ENCODE data around the gene OTUD3.

DNA sequence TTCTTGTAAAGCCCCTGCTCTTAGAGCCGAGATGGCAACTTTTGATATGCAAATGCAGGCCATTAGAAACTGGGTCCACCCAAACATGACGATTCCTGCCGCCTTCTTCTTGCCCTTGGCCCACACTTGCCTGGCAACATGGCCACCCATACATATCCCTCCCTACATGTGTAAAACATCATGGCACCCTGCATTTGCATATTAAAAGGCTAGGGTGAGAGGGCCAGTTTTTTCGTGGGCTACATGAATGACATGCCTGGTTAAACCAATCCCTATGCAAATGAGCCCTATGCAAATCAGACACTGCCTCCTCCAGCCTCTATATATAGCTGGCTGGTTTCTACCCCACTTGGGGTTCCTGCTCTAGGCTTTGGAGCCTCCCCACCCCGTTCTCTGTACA lies 78.4 kb downstream of the OTUD3 start:
- TF ChIP-seq, protein P1, sequence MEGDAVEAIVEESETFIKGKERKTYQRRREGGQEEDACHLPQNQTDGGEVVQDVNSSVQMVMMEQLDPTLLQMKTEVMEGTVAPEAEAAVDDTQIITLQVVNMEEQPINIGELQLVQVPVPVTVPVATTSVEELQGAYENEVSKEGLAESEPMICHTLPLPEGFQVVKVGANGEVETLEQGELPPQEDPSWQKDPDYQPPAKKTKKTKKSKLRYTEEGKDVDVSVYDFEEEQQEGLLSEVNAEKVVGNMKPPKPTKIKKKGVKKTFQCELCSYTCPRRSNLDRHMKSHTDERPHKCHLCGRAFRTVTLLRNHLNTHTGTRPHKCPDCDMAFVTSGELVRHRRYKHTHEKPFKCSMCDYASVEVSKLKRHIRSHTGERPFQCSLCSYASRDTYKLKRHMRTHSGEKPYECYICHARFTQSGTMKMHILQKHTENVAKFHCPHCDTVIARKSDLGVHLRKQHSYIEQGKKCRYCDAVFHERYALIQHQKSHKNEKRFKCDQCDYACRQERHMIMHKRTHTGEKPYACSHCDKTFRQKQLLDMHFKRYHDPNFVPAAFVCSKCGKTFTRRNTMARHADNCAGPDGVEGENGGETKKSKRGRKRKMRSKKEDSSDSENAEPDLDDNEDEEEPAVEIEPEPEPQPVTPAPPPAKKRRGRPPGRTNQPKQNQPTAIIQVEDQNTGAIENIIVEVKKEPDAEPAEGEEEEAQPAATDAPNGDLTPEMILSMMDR (IDR thresholded peaks at IDR 0.05; ENCODE audit: poor library complexity), result no peak
- TF ChIP-seq EZH2phosphoT487 (IDR thresholded peaks at IDR 0.05; ENCODE audit: low read depth, severe bottlenecking, unreplicated experiment), result no peak

Data from hepatocyte (in vitro differentiated cells).